ENCODE results near the gene C6orf52. TPM values are rescaled to one million over a fixed set of nuclear protein-coding genes. Genes with fewer than 3 reads are reported as not detected.
A peak's percentile ranks its signal among the peaks of the same experiment; 100 is the strongest.
"Not testable (repeated sequence)": the region's sequence is repeated elsewhere in the genome, so short reads cannot be mapped to it uniquely, and the experiment has no call there.

The C6orf52 gene
- total RNA-seq, 1 experiment from 2014 or later, result 6.5 TPM

GRCh38 chr6:10722570-10722819 lies 28.1 kb upstream of the C6orf52 start:
- no peak for DNase-seq (ENCODE audit: low read depth, low spot score)
- no peak for ATAC-seq
- CTCF ChIA-PET, result no interaction called here
- Histone ChIP-seq H3K9me3 (ENCODE audit: control insufficient read depth, insufficient read depth, low read depth, low read length) (no peaks in the 10 kb centered on the region), H3K27me3 (ENCODE audit: control insufficient read depth, insufficient read depth, low read length) (no peaks in the 10 kb centered on the region), H3K4me3 (ENCODE audit: low read depth in 2 of 2, low read length in 2 of 2) (peak overlapping the region; percentile 77 to 91), H3K36me3 (ENCODE audit: control insufficient read depth, insufficient read depth, low read length) (no peaks in the 10 kb centered on the region), H3K4me1 (ENCODE audit: control insufficient read depth, insufficient read depth, low read length) (peaks cover 18% of the 10 kb centered on the region), H3K27ac (ENCODE audit: low read length) (peak overlapping the region; percentile 95)
- no TSS peak for BruUV-seq (replicated peaks)
- POLR2A ChIA-PET, result interaction anchor here (1.0 kb wide), 1 partner anchor 199 kb away, joined by 8 read pairs; no protein-coding TSS in a partner anchor
- TF ChIP-seq, protein P1, sequence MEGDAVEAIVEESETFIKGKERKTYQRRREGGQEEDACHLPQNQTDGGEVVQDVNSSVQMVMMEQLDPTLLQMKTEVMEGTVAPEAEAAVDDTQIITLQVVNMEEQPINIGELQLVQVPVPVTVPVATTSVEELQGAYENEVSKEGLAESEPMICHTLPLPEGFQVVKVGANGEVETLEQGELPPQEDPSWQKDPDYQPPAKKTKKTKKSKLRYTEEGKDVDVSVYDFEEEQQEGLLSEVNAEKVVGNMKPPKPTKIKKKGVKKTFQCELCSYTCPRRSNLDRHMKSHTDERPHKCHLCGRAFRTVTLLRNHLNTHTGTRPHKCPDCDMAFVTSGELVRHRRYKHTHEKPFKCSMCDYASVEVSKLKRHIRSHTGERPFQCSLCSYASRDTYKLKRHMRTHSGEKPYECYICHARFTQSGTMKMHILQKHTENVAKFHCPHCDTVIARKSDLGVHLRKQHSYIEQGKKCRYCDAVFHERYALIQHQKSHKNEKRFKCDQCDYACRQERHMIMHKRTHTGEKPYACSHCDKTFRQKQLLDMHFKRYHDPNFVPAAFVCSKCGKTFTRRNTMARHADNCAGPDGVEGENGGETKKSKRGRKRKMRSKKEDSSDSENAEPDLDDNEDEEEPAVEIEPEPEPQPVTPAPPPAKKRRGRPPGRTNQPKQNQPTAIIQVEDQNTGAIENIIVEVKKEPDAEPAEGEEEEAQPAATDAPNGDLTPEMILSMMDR (IDR thresholded peaks at IDR 0.05), result no peak
- TF ChIP-seq SIN3A (IDR thresholded peaks at IDR 0.05; ENCODE audit: borderline replicate concordance, insufficient read depth, low read depth, low read length) (no peak), POLR2AphosphoS5 (IDR thresholded peaks at IDR 0.05; ENCODE audit: low read depth, low read length) (no peak), TCF7L2 (IDR thresholded peaks at IDR 0.05; ENCODE audit: low read depth, low read length) (no peak)
- TF ChIP-seq, protein P2, sequence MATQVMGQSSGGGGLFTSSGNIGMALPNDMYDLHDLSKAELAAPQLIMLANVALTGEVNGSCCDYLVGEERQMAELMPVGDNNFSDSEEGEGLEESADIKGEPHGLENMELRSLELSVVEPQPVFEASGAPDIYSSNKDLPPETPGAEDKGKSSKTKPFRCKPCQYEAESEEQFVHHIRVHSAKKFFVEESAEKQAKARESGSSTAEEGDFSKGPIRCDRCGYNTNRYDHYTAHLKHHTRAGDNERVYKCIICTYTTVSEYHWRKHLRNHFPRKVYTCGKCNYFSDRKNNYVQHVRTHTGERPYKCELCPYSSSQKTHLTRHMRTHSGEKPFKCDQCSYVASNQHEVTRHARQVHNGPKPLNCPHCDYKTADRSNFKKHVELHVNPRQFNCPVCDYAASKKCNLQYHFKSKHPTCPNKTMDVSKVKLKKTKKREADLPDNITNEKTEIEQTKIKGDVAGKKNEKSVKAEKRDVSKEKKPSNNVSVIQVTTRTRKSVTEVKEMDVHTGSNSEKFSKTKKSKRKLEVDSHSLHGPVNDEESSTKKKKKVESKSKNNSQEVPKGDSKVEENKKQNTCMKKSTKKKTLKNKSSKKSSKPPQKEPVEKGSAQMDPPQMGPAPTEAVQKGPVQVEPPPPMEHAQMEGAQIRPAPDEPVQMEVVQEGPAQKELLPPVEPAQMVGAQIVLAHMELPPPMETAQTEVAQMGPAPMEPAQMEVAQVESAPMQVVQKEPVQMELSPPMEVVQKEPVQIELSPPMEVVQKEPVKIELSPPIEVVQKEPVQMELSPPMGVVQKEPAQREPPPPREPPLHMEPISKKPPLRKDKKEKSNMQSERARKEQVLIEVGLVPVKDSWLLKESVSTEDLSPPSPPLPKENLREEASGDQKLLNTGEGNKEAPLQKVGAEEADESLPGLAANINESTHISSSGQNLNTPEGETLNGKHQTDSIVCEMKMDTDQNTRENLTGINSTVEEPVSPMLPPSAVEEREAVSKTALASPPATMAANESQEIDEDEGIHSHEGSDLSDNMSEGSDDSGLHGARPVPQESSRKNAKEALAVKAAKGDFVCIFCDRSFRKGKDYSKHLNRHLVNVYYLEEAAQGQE (IDR thresholded peaks at IDR 0.05; ENCODE audit: insufficient read depth in 1 of 2, low read depth in 2 of 2, low read length in 1 of 2), result no peak
- intact Hi-C loops (cut with micrococcal nuclease; ENCODE audit: unreplicated experiment), result no loop called here
- in situ Hi-C loops (cut with HindIII; ENCODE audit: low pct_unique_long_range_greater_than_20kb, low sequenced_read_pairs), result no loop called here

DNA sequence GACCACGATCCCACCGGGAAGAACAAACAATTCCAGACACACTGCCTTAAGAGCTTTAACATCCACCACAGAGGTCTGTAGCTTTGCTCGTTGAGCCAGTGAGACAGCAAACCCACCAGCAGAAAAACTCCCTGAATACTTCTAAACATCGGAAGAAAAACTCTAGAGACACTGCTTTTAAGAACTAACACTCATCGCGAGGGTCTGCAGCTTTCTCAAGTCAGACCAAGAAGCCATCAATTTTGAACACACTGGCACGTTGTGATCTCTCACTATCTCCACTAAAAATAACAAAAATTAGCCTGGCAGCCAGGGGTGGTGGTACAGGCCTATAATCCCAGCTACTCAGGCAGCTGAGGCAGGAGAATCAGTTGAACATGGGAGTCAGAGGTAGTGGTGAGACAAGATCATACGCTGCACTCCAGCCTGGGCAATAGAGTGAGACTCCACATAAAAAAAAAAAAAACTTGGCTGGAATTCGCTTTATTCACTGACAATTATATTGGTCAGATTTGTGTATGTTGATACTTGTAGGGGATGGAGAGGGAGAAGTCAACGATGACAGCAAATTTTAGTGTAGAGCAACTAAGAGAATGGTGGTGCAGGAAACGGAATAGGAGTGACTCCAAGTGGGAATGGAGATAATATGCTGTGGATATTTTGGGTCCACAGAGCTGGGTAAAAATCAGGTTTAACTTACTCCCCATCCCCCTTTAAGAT lies 27.6 kb upstream of the C6orf52 start:
- peak overlapping the region; percentile 95 for H3K27ac ChIP-seq (ENCODE audit: low read length)
- ChIA-PET POLR2A (interaction anchor here (1.0 kb wide), 1 partner anchor 199 kb away, joined by 8 read pairs; no protein-coding TSS in a partner anchor), CTCF (interaction anchor here (0.6 kb wide), 1 partner anchor 39 kb away, joined by 5 read pairs; no protein-coding TSS in a partner anchor)
- in situ Hi-C loops (cut with HindIII; ENCODE audit: low pct_unique_long_range_greater_than_20kb, low sequenced_read_pairs), result no loop called here
- DNase-seq (ENCODE audit: low read depth, low spot score), result no peak
- no peaks in the 10 kb centered on the region for H3K9me3 ChIP-seq (ENCODE audit: control insufficient read depth, insufficient read depth, low read depth, low read length)
- no peak for ATAC-seq
- peak overlapping the region; percentile 77 to 91 for H3K4me3 ChIP-seq (ENCODE audit: low read depth in 2 of 2, low read length in 2 of 2)
- TF ChIP-seq SIN3A (IDR thresholded peaks at IDR 0.05; ENCODE audit: borderline replicate concordance, insufficient read depth, low read depth, low read length), result no peak
- TF ChIP-seq, protein P2 (IDR thresholded peaks at IDR 0.05; ENCODE audit: insufficient read depth in 1 of 2, low read depth in 2 of 2, low read length in 1 of 2), result no peak
- no peak for TF ChIP-seq TCF7L2 (IDR thresholded peaks at IDR 0.05; ENCODE audit: low read depth, low read length)
- TF ChIP-seq, protein P1 (IDR thresholded peaks at IDR 0.05), result no peak
- TF ChIP-seq POLR2AphosphoS5 (IDR thresholded peaks at IDR 0.05; ENCODE audit: low read depth, low read length), result no peak
- H3K27me3 ChIP-seq (ENCODE audit: control insufficient read depth, insufficient read depth, low read length), result no peaks in the 10 kb centered on the region
- TSS peak; percentile 93 for BruUV-seq (replicated peaks)
- no peaks in the 10 kb centered on the region for H3K36me3 ChIP-seq (ENCODE audit: control insufficient read depth, insufficient read depth, low read length)
- intact Hi-C loops (cut with micrococcal nuclease; ENCODE audit: unreplicated experiment), result no loop called here
- peaks cover 18% of the 10 kb centered on the region for H3K4me1 ChIP-seq (ENCODE audit: control insufficient read depth, insufficient read depth, low read length)

GRCh38 chr6:10720960-10721849 lies 26.8 kb upstream of the C6orf52 start:
- intact Hi-C loops (cut with micrococcal nuclease; ENCODE audit: unreplicated experiment); DNase-seq (ENCODE audit: low read depth, low spot score); H3K27me3 ChIP-seq (ENCODE audit: control insufficient read depth, insufficient read depth, low read length); H3K4me3 ChIP-seq (ENCODE audit: low read depth in 2 of 2, low read length in 2 of 2); BruUV-seq (replicated peaks); POLR2A ChIA-PET; in situ Hi-C loops (cut with HindIII; ENCODE audit: low pct_unique_long_range_greater_than_20kb, low sequenced_read_pairs); ATAC-seq; H3K36me3 ChIP-seq (ENCODE audit: control insufficient read depth, insufficient read depth, low read length); H3K9me3 ChIP-seq (ENCODE audit: control insufficient read depth, insufficient read depth, low read depth, low read length): not testable (repeated sequence)
- CTCF ChIA-PET, result interaction anchor here (0.6 kb wide), 1 partner anchor 39 kb away, joined by 5 read pairs; no protein-coding TSS in a partner anchor
- Histone ChIP-seq H3K4me1 (ENCODE audit: control insufficient read depth, insufficient read depth, low read length) (peaks cover 18% of the 10 kb centered on the region), H3K27ac (ENCODE audit: low read length) (peak overlapping the region; percentile 95)

Measured in Panc1 (cell line).